Uterus (tissue), 4 donors: ENCODE results near the gene RPS6KA1. TPM values are rescaled to one million over a fixed set of nuclear protein-coding genes. Genes with fewer than 3 reads are reported as not detected.
"Not testable (repeated sequence)": the region's sequence is repeated elsewhere in the genome, so short reads cannot be mapped to it uniquely, and the experiment has no call there.

ENCODE experiments used
- DNase-seq, 2 donors: peaks; one replicate each; pipeline ENCODE4 v3.0.0-alpha.2; 2019 to 2020
- H3K27ac ChIP-seq, 2 donors: fragments of 200-600 bp; sonication (generic); 1 replicate in 1 of 2; 2 replicates in 1 of 2; pipeline ENCODE4 v1.5.1; 2016 to 2018
- H3K27me3 ChIP-seq, 2 donors: fragments of 200-600 bp; sonication (generic); one replicate each; pipeline ENCODE4 v1.5.1; 2018 to 2019; ENCODE audit warnings: control low read depth in 1 of 2
- H3K36me3 ChIP-seq, 2 donors: fragments of 200-600 bp; sonication (generic); one replicate each; pipeline ENCODE4 v1.5.1; 2019; ENCODE audit warnings: control low read depth in 1 of 2
- H3K4me1 ChIP-seq, 2 donors: fragments of 200-600 bp; sonication (generic); one replicate each; pipeline ENCODE4 v1.5.1; 2018 to 2019; ENCODE audit warnings: control low read depth in 1 of 2
- H3K4me3 ChIP-seq, 2 donors: fragments of 200-600 bp; sonication (generic); 1 replicate in 1 of 2; 2 replicates in 1 of 2; pipeline ENCODE4 v1.5.1; 2018 to 2019; ENCODE audit warnings: mild to moderate bottlenecking in 1 of 2
- H3K9me3 ChIP-seq, 2 donors: fragments of 200-600 bp; sonication (generic); one replicate each; pipeline ENCODE4 v1.5.1; 2019; ENCODE audit warnings: control low read depth in 1 of 2
- POLR2A ChIP-seq, 2 donors: fragments of 450-650 bp; IDR thresholded peaks; one replicate each; pipeline ENCODE4 v1.6.1; 2016; ENCODE audit warnings: antibody characterized with exemption in 2 of 2, mild to moderate bottlenecking in 1 of 2, moderate library complexity in 1 of 2
- intact Hi-C: fragments of 100-400 bp; cut with DNase I; formaldehyde crosslinking; loops from one replicate; pipeline ENCODE4 v1.15.1; 2023; ENCODE audit warnings: low total_unique reads
- total RNA-seq, 4 donors: library from RNA; depleted of rRNA in 3 of 4; stranded (reverse); fragments of >200 nt in 3 of 4; gene quantifications; one replicate each; pipeline versions ENCODE4 v1.1.0 to v1.2.4, GENCODE V29; 2014 to 2023
- TF ChIP-seq, protein P1 (sequence below), 4 experiments: fragments of 200-600 bp in 2 of 4; fragments of 450-650 bp in 2 of 4; sonication (generic) in 2 of 4; IDR thresholded peaks; one replicate each; pipeline ENCODE4 v1.5.1; 2016 to 2019; ENCODE audit warnings: antibody characterized with exemption in 4 of 4, mild to moderate bottlenecking in 2 of 4, moderate library complexity in 1 of 4
- donor health status: DM: yes; HTN: yes; CAD: no.

RPS6KA1 gene
- total RNA-seq, 4 donors from 2014 or later, result 10.8 to 51.8 (median 14.6) TPM

DNA sequence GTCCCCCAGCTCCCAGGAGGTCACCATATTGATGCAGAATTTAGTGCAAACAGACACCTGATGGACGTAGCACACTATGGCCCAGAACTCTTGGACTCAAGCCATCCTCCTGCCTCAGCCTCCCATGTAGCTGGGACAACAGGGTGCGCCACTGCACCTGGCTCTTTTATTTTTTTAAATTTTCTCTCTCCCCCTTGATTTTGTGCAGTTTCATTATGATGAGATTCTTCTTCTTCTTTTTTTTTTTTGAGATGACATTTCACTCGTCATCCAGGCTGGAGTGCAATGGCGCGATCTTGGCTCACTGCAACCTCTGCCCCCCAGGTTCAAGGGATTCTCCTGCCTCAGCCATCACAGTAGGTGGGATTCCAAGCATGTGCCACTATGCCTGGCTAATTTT is 63.8 kb downstream of the RPS6KA1 start:
- no peak overlapping the region for H3K4me3 ChIP-seq
- no peaks in the 10 kb centered on the region for H3K4me1 ChIP-seq
- intact Hi-C loops, result no loop called here
- H3K36me3 ChIP-seq, result no peaks in the 10 kb centered on the region
- H3K9me3 ChIP-seq, result peaks cover 0 to 4% of the 10 kb centered on the region in 2 donors
- no peak for DNase-seq
- no peak overlapping the region for H3K27ac ChIP-seq
- TF ChIP-seq POLR2A (IDR thresholded peaks at IDR 0.05), result no peak
- TF ChIP-seq, protein P1, sequence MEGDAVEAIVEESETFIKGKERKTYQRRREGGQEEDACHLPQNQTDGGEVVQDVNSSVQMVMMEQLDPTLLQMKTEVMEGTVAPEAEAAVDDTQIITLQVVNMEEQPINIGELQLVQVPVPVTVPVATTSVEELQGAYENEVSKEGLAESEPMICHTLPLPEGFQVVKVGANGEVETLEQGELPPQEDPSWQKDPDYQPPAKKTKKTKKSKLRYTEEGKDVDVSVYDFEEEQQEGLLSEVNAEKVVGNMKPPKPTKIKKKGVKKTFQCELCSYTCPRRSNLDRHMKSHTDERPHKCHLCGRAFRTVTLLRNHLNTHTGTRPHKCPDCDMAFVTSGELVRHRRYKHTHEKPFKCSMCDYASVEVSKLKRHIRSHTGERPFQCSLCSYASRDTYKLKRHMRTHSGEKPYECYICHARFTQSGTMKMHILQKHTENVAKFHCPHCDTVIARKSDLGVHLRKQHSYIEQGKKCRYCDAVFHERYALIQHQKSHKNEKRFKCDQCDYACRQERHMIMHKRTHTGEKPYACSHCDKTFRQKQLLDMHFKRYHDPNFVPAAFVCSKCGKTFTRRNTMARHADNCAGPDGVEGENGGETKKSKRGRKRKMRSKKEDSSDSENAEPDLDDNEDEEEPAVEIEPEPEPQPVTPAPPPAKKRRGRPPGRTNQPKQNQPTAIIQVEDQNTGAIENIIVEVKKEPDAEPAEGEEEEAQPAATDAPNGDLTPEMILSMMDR (IDR thresholded peaks at IDR 0.05), result no peak
- H3K27me3 ChIP-seq, result no peaks in the 10 kb centered on the region

DNA sequence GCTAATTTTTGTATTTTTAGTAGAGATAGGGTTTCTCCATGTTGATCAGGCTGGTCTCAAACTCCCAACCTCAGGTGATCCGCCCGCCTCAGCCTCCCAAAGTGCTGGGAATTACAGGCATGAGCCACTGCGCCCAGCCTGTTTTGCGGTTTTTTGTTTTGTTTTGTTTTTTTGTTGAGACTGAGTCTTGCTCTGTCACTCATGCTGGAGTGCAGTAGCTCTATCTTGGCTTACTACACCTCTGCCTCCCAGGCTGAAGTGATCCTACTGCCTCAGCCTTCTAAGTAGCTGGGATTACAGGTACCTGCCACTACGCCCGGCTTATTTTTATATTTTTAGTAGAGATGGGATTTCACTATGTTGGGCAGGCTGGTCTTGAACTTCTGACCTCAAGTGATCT is 65.0 kb downstream of the RPS6KA1 start:
- H3K4me3 ChIP-seq, H3K4me1 ChIP-seq, H3K9me3 ChIP-seq, intact Hi-C loops, DNase-seq, H3K27ac ChIP-seq, H3K36me3 ChIP-seq, H3K27me3 ChIP-seq: not testable (repeated sequence)

DNA sequence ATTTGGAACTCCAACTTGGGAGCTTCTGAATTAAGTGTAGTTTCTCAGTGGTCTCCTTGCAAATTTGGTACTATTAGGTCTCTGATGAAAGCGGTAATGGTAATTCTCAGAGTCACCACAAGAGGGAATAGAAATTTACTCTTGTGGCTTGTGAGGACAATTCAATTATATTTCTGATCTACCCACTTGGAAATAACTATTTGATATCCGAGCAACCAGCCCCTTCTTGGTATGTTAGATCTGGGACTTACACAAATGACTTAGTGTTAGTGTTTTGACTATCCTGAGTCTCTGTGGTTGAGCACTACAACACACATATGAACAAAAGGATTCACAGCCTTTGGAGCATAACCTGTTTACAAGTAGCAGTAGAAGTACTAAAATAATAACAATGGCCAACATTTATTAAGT is 68.1 kb downstream of the RPS6KA1 start:
- Histone ChIP-seq H3K27ac (no peak overlapping the region), H3K4me3 (no peak overlapping the region), H3K9me3 (no peaks in the 10 kb centered on the region), H3K36me3 (no peaks in the 10 kb centered on the region), H3K27me3 (no peaks in the 10 kb centered on the region), H3K4me1 (no peaks in the 10 kb centered on the region)
- no peak for TF ChIP-seq POLR2A (IDR thresholded peaks at IDR 0.05)
- TF ChIP-seq, protein P1 (IDR thresholded peaks at IDR 0.05), result peak; percentile 40 to 69 (median 58)
- DNase-seq, result no peak
- intact Hi-C loops, result no loop called here

DNA sequence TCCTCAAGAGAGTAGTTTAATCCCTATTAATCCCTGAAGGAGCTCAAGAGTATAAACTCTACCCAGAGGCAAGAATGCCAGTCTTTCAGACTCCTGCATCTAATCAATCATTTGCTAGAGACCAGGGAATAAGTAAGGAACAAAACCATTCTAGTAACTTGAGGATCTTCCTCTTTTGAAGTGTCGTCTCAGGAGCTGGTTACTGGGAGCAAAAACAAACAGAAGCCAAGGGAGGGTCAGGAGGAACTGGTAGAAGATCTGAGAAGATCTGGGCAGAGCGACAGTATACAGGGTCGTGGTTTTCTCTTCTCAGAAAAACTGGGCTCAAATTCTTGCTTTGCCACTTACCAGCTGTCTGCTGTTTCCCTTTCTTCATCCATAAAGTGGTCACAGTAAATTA is 69.3 kb downstream of the RPS6KA1 start:
- Histone ChIP-seq H3K9me3 (no peaks in the 10 kb centered on the region), H3K4me3 (no peak overlapping the region), H3K36me3 (no peaks in the 10 kb centered on the region), H3K27me3 (no peaks in the 10 kb centered on the region), H3K27ac (no peak overlapping the region), H3K4me1 (no peaks in the 10 kb centered on the region)
- TF ChIP-seq POLR2A (IDR thresholded peaks at IDR 0.05), result no peak
- TF ChIP-seq, protein P1 (IDR thresholded peaks at IDR 0.05), result no peak
- no peak for DNase-seq
- intact Hi-C loops, result no loop called here

DNA sequence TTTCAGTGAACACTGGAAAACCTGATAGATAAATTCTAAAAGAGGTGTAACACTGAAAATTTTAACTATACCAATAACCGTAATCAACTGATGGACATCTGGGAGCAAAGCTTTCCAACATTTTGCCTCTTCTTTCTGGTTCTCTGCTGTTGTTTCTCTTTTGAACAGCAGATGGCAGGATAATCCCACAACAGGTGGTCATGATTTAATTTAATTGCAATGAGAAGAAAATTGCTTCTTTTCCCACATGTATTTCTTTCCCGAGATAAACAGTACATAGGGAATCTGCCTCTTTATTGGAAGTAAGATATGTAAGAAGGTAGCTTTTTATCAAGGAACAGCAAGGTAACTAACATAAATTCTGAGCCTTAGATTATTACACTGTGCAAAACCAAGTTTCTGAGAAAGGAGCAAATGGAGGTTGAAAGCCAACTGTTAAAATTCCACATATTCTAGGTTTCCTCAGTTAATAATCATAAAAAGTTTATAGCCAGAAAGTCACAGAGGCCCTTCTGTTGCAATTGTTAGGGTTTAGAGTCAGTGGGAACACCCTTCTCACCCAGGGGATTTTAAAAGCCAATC is 72.9 kb downstream of the RPS6KA1 start:
- H3K36me3 ChIP-seq, result no peaks in the 10 kb centered on the region
- no peak overlapping the region for H3K27ac ChIP-seq
- H3K9me3 ChIP-seq, result no peaks in the 10 kb centered on the region
- no peaks in the 10 kb centered on the region for H3K27me3 ChIP-seq
- no peak for TF ChIP-seq POLR2A (IDR thresholded peaks at IDR 0.05)
- TF ChIP-seq, protein P1 (IDR thresholded peaks at IDR 0.05), result peak; percentile 86 to 98 (median 92)
- DNase-seq, result peak in 1 of 2 donors; percentile 65
- H3K4me1 ChIP-seq, result no peaks in the 10 kb centered on the region
- H3K4me3 ChIP-seq, result no peak overlapping the region
- intact Hi-C loops, result loop anchor here (2.0 to 10.0 kb wide), 2 partner anchors 72 to 186 kb away; no protein-coding TSS in a partner anchor
